Aorta (tissue), 5 donors: Measurements from ENCODE around the gene CSTF1. TPM values are rescaled to one million over a fixed set of nuclear protein-coding genes. Genes with fewer than 3 reads are reported as not detected.

Experiments
- ATAC-seq: fragments of 200-7000 bp; cut with Tn5 transposase; one replicate; pipeline ENCODE4 v1.9.1; 2022; ENCODE audit warnings: moderate library complexity; ENCODE audit not compliant: low FRiP score
- DNase-seq, 2 donors: peaks; one replicate each; pipeline ENCODE4 v3.0.0-alpha.2; 2020
- H3K27ac ChIP-seq, 2 donors: one replicate each; pipeline ENCODE4 v1.5.1; 2013; ENCODE audit warnings: low read length in 2 of 2, mild to moderate bottlenecking in 2 of 2, moderate library complexity in 2 of 2, control low read depth in 1 of 2, inconsistent platforms in 1 of 2, low read depth in 1 of 2
- H3K27me3 ChIP-seq, 2 donors: one replicate each; pipeline ENCODE4 v1.6.1; 2013; ENCODE audit warnings: control low read depth in 1 of 2, low read length in 1 of 2, mild to moderate bottlenecking in 1 of 2, moderate library complexity in 1 of 2; ENCODE audit not compliant: insufficient read depth in 2 of 2, control insufficient read depth in 1 of 2
- H3K36me3 ChIP-seq, 2 donors: one replicate each; pipeline ENCODE4 v1.6.1; 2013; ENCODE audit warnings: control low read depth in 1 of 2, low read length in 1 of 2, mild to moderate bottlenecking in 1 of 2; ENCODE audit not compliant: insufficient read depth in 2 of 2, control insufficient read depth in 1 of 2
- H3K4me1 ChIP-seq, 2 donors: one replicate each; pipeline ENCODE4 v1.6.1; 2013; ENCODE audit warnings: low read length in 2 of 2, control low read depth in 1 of 2, mild to moderate bottlenecking in 1 of 2, moderate library complexity in 1 of 2; ENCODE audit not compliant: insufficient read depth in 2 of 2, control insufficient read depth in 1 of 2
- H3K4me3 ChIP-seq, 2 donors: one replicate each; pipeline ENCODE4 v1.5.1; 2013; ENCODE audit warnings: low read length in 2 of 2, control low read depth in 1 of 2, mild to moderate bottlenecking in 1 of 2
- H3K9me3 ChIP-seq: one replicate; pipeline ENCODE4 v1.6.1; 2013; ENCODE audit warnings: mild to moderate bottlenecking, low read length; ENCODE audit not compliant: control insufficient read depth
- WGBS, 2 donors: extraction: QIAGEN DNeasy Blood & Tissue Kit; methylation state at CpG; one replicate each; pipeline ENCODE4 v1.1.7; 2013; 5-methylcytosine and 5-hydroxymethylcytosine counted together
- intact Hi-C, 2 donors: fragments of 100-400 bp; cut with DNase I; formaldehyde crosslinking; loops; one replicate each; pipeline versions ENCODE4 v1.14.2 to v1.15.0; 2022
- polyA plus RNA-seq, 2 donors: library from polyadenylated mRNA; stranded (reverse); fragments of 200-250 nt; gene quantifications; one replicate each; pipeline ENCODE4 v1.2.3, GENCODE V29; 2013
- total RNA-seq, 2 donors: library from RNA; stranded (reverse); fragmentation: NEBNext Ultra II Directional; extraction: Animal tissue kit (Norgen Biotek cat#: 25700); gene quantifications; one replicate each; pipeline ENCODE4 v1.2.1, GENCODE V29; 2021
- donor health status: healthy with polysubstance abuse.
- donor health status: Bipolar disorder and iron deficiency.
- donor health status: DM: no; HTN: no; CAD: no.
- donor health status: DM: no; HTN: no; CAD: no.
- donor health status: DM: yes; HTN: yes; CAD: no.

The CSTF1 gene
- total and polyA plus RNA-seq, 4 donors: 6.5 to 21.7 (median 14.0) TPM

GRCh38 chr20:56426026-56426425 is 33.6 kb downstream of the CSTF1 start:
- ATAC-seq: no peak
- Histone ChIP-seq H3K36me3 (no peaks in the 10 kb centered on the region), H3K27me3 (no peaks in the 10 kb centered on the region), H3K4me1 (no peaks in the 10 kb centered on the region), H3K4me3 (no peak overlapping the region), H3K9me3 (no peaks in the 10 kb centered on the region), H3K27ac (no peak overlapping the region)
- no peak for DNase-seq
- 86 to 88% methylated on average over 9 of the region's 9 CpGs for WGBS, 2 donors
- intact Hi-C loops: no loop called here

GRCh38 chr20:56426926-56427325 is 34.5 kb downstream of the CSTF1 start:
- Histone ChIP-seq H3K27ac (no peak overlapping the region), H3K4me3 (no peak overlapping the region), H3K36me3 (no peaks in the 10 kb centered on the region), H3K27me3 (no peaks in the 10 kb centered on the region), H3K4me1 (no peaks in the 10 kb centered on the region), H3K9me3 (no peaks in the 10 kb centered on the region)
- intact Hi-C loops: no loop called here
- DNase-seq: no peak
- ATAC-seq: no peak

GRCh38 chr20:56427797-56428196 is 35.4 kb downstream of the CSTF1 start:
- no peak overlapping the region for H3K27ac ChIP-seq
- DNase-seq (no peak), ATAC-seq (no peak)
- no peaks in the 10 kb centered on the region for H3K27me3 ChIP-seq
- intact Hi-C loops: no loop called here
- H3K4me1 ChIP-seq: no peaks in the 10 kb centered on the region
- no peaks in the 10 kb centered on the region for H3K36me3 ChIP-seq
- WGBS, 2 donors: 79 to 84% methylated on average over 4 of the region's 4 CpGs
- no peaks in the 10 kb centered on the region for H3K9me3 ChIP-seq
- no peak overlapping the region for H3K4me3 ChIP-seq

GRCh38 chr20:56428410-56428809 is 36.0 kb downstream of the CSTF1 start:
- WGBS, 2 donors: 80 to 84% methylated on average over 5 of the region's 5 CpGs
- no peak for DNase-seq

GRCh38 chr20:56428881-56429280 is 36.4 kb downstream of the CSTF1 start:
- DNase-seq: peak in 1 of 2 donors; percentile 4
- no peaks in the 10 kb centered on the region for H3K4me1 ChIP-seq
- intact Hi-C loops: no loop called here

More at GRCh38 chr20:56428410-56428809, 36.0 kb downstream of the CSTF1 start:
- no peak for ATAC-seq
- Histone ChIP-seq H3K4me1 (no peaks in the 10 kb centered on the region), H3K9me3 (no peaks in the 10 kb centered on the region), H3K27ac (no peak overlapping the region), H3K4me3 (no peak overlapping the region), H3K36me3 (no peaks in the 10 kb centered on the region), H3K27me3 (no peaks in the 10 kb centered on the region)
- intact Hi-C loops: no loop called here

GRCh38 chr20:56429502-56429901 is 37.1 kb downstream of the CSTF1 start:
- intact Hi-C loops: no loop called here
- Histone ChIP-seq H3K4me1 (no peaks in the 10 kb centered on the region), H3K4me3 (no peak overlapping the region), H3K27me3 (no peaks in the 10 kb centered on the region), H3K9me3 (no peaks in the 10 kb centered on the region), H3K36me3 (no peaks in the 10 kb centered on the region), H3K27ac (no peak overlapping the region)
- ATAC-seq (no peak), DNase-seq (peak in 1 of 2 donors; percentile 9)
- 68% methylated on average over 6 of the region's 6 CpGs for WGBS, 2 donors

More at GRCh38 chr20:56428881-56429280, 36.4 kb downstream of the CSTF1 start:
- no peak overlapping the region for H3K4me3 ChIP-seq
- H3K27ac ChIP-seq: no peak overlapping the region
- no peaks in the 10 kb centered on the region for H3K9me3 ChIP-seq
- H3K27me3 ChIP-seq: no peaks in the 10 kb centered on the region
- no peaks in the 10 kb centered on the region for H3K36me3 ChIP-seq
- ATAC-seq: no peak
- 77 to 81% methylated on average over 8 of the region's 8 CpGs for WGBS, 2 donors

GRCh38 chr20:56429941-56430340 is 37.5 kb downstream of the CSTF1 start:
- no peaks in the 10 kb centered on the region for H3K27me3 ChIP-seq
- intact Hi-C loops: no loop called here

GRCh38 chr20:56430461-56430860 is 38.0 kb downstream of the CSTF1 start:
- WGBS, 2 donors: 57 to 62% methylated on average over 4 of the region's 4 CpGs
- Histone ChIP-seq H3K27me3 (no peaks in the 10 kb centered on the region), H3K4me1 (no peaks in the 10 kb centered on the region), H3K36me3 (no peaks in the 10 kb centered on the region), H3K4me3 (no peak overlapping the region), H3K9me3 (no peaks in the 10 kb centered on the region), H3K27ac (no peak overlapping the region)
- ATAC-seq (no peak), DNase-seq (no peak)
- intact Hi-C loops: no loop called here

More at GRCh38 chr20:56429941-56430340, 37.5 kb downstream of the CSTF1 start:
- Histone ChIP-seq H3K4me3 (no peak overlapping the region), H3K27ac (no peak overlapping the region), H3K36me3 (no peaks in the 10 kb centered on the region), H3K9me3 (no peaks in the 10 kb centered on the region), H3K4me1 (no peaks in the 10 kb centered on the region)
- DNase-seq (no peak), ATAC-seq (no peak)
- 59 to 69% methylated on average over 4 of the region's 4 CpGs for WGBS, 2 donors

- 63% methylated on average over 1 of the region's 1 CpG for WGBS, 2 donors
- H3K36me3 ChIP-seq: no peaks in the 10 kb centered on the region
- intact Hi-C loops: no loop called here
- ATAC-seq: no peak
- no peaks in the 10 kb centered on the region for H3K4me1 ChIP-seq
- no peak overlapping the region for H3K27ac ChIP-seq
- no peaks in the 10 kb centered on the region for H3K27me3 ChIP-seq
- DNase-seq: no peak
- H3K4me3 ChIP-seq: no peak overlapping the region
- H3K9me3 ChIP-seq: no peaks in the 10 kb centered on the region
Observed at GRCh38 chr20:56430957-56431356, 38.5 kb downstream of the CSTF1 start.
